ENCODE measurements around the gene WDR93.
"Not testable (repeated sequence)": the region's sequence is repeated elsewhere in the genome, so short reads cannot be mapped to it uniquely, and the experiment has no call there.

The WDR93 gene

GRCh38 chr15:89686522-89686921 is 4.1 kb upstream of the WDR93 start:
- no peak for DNase-seq

- DNase-seq = not testable (repeated sequence)
These were observed 708 bp upstream of the WDR93 start for GRCh38 chr15:89689930-89690275.

GRCh38 chr15:89693091-89693490 is 2.5 kb downstream of the WDR93 start:
- DNase-seq = no peak

- DNase-seq = no peak
These were observed 3.1 kb downstream of the WDR93 start for GRCh38 chr15:89693696-89694095.

GRCh38 chr15:89695198-89695597 is 4.6 kb downstream of the WDR93 start:
- DNase-seq = no peak

GRCh38 chr15:89704411-89704810 is 13.8 kb downstream of the WDR93 start:
- DNase-seq = no peak

GRCh38 chr15:89707577-89707976 is 17.0 kb downstream of the WDR93 start:
- DNase-seq = no peak

- no peak for DNase-seq
These were observed 24.2 kb downstream of the WDR93 start for GRCh38 chr15:89714775-89715174.

- DNase-seq = no peak
These were observed 32.4 kb downstream of the WDR93 start for GRCh38 chr15:89723031-89723430.

- DNase-seq = no peak
These were observed 34.0 kb downstream of the WDR93 start for GRCh38 chr15:89724621-89725020.

- DNase-seq = no peak
These were observed 34.5 kb downstream of the WDR93 start for GRCh38 chr15:89725064-89725463.

- DNase-seq = no peak
These were observed 37.6 kb downstream of the WDR93 start for GRCh38 chr15:89728254-89728653.

GRCh38 chr15:89731275-89731674 is 40.7 kb downstream of the WDR93 start:
- no peak for DNase-seq

- no peak for DNase-seq
These were observed 42.0 kb downstream of the WDR93 start for GRCh38 chr15:89732451-89733172.

- DNase-seq = no peak
These were observed 45.2 kb downstream of the WDR93 start for GRCh38 chr15:89735773-89736172.

- peak; percentile 59 for DNase-seq
These were observed 49.5 kb downstream of the WDR93 start for GRCh38 chr15:89740137-89740536.

GRCh38 chr15:89743011-89743410 is 52.4 kb downstream of the WDR93 start:
- DNase-seq = no peak

- no peak for DNase-seq
These were observed 53.0 kb downstream of the WDR93 start for GRCh38 chr15:89743594-89743993.

- no peak for DNase-seq
These were observed 54.5 kb downstream of the WDR93 start for GRCh38 chr15:89745131-89745530.

GRCh38 chr15:89745768-89746167 is 55.2 kb downstream of the WDR93 start:
- DNase-seq = no peak

- DNase-seq = no peak
These were observed 55.8 kb downstream of the WDR93 start for GRCh38 chr15:89746386-89746780.

GRCh38 chr15:89747708-89748682 is 57.4 kb downstream of the WDR93 start:
- no peak for DNase-seq

GRCh38 chr15:89749054-89749453 is 58.4 kb downstream of the WDR93 start:
- no peak for DNase-seq

- no peak for DNase-seq
These were observed 58.9 kb downstream of the WDR93 start for GRCh38 chr15:89749526-89749925.
